ENCODE data around the gene PPIL1.
"Not testable (repeated sequence)": the region's sequence is repeated elsewhere in the genome, so short reads cannot be mapped to it uniquely, and the experiment has no call there.

The PPIL1 gene

DNA sequence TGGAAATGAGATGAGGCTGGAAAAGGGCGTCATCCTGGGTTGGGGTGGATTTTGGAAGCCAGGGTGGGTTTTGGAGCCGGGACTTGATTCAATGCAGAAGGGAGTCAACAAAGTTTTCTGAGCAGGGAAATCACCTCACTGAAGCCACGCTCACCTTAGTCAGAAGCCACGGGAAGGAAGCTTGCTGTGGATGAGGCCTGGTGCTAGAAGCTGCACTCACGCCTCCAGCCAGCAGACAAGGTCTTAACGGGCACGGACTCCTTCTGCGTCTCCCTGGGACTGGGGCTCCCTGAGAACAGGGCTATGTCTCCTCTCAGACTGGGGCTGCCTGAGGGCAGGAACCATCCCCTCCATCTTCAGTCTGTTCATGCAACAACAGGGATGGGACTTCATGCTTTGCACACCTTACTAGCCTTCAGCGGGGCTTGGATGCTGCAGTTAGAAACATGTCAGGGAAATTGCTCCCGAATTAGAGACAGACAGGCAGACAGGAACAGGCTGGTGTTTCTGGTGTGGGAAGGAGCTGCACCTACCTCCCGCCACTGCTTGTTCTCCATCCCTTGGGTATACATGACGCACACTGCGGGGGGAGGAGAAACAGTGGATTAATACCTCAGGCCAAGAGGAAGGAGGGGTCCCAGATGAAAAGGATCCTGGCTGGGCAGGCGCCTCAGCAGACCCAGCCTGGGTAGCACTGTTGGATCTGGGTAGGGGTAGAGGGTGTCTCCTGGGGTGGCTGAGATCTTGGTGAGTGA is 52.8 kb downstream of the PPIL1 start:
- FAIRE-seq (no peak), DNase-seq (ENCODE audit: extremely low spot score, insufficient read length, low read depth) (no peak)

DNA sequence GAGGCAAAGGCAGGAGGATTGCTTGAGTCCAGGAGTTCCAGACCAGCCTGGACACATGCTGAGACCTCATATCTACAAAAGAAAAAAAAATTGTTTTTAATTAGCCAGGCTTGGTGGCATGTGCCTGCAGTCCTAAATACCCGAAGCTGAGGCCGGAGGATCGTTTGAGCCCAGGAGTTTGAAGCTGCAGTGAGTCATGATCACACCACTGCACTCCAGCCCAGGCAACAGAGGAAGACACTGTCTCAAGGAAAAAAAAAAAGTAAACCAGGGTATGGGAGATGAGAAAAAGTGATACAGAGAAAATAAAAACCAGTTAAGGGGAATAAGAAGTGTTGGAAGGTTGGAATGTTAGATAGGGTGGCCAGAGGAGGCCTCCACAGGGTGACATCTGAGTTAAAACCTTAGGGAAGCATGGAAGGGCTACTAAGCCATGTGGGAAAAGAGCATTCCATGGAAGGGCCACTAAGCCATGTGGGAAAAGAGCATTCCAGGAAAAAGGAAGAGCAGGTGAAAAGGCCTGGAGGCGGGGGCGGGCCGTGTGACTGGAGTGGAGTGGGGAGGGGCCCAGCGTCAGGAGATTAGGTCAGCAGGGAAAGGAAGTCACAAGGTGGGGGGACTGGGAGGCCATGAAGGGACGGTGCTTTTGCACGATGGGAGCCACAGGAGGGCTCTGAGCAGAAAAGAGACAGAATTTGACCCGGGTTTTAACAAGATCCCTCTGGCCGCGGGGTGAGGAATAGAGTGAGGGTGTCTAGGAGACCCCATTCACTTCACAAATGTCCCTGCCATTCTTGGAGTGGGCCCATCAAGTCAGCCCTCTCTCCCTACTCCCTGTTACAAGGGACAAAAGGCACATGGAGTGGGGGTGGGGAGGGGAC is 53.7 kb downstream of the PPIL1 start:
- no peak for FAIRE-seq
- no peak for DNase-seq (ENCODE audit: extremely low spot score, insufficient read length, low read depth)

DNA sequence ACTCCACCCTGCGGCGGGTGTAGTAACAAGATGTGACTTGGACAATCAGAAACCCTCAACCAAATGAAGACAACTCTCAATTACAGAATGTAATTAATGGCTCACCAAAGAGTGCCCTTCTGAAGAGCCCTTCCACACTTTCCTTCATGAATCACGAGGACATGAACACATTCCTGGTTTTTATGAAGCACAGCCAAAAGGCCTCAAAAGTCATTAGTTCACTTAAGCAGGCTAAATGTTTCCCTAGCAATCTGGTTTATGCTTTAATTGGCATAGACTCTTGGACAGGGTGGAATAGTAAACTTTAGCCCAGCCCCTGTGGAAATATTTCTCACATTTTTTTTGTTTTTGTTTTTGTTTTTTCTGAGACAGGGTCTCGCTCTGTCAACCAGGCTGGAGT is 55.8 kb downstream of the PPIL1 start:
- DNase-seq (ENCODE audit: extremely low spot score, insufficient read length, low read depth): no peak

DNA sequence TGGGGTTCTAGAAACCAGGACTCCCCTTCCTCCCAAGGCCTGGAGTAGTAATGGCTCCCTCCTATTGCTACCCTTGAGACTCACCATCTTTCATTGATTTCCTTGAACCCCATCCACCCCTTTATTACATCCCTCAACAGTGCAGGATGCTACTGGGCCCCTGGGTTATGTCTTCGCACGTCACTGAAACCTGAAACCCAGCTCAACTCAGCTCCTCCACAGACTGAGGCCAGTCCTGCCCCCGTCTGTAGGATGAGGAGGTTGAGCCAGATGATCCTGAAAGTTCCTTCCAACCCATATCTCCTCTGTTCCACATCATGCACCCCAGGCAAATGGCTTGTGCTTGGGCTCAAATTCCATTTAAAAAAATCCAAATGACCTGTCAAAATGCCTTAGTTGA is 56.8 kb downstream of the PPIL1 start:
- DNase-seq (ENCODE audit: extremely low spot score, insufficient read length, low read depth): no peak

More for the DNA sequence above, 55.8 kb downstream of the PPIL1 start:
- no peak for FAIRE-seq

DNA sequence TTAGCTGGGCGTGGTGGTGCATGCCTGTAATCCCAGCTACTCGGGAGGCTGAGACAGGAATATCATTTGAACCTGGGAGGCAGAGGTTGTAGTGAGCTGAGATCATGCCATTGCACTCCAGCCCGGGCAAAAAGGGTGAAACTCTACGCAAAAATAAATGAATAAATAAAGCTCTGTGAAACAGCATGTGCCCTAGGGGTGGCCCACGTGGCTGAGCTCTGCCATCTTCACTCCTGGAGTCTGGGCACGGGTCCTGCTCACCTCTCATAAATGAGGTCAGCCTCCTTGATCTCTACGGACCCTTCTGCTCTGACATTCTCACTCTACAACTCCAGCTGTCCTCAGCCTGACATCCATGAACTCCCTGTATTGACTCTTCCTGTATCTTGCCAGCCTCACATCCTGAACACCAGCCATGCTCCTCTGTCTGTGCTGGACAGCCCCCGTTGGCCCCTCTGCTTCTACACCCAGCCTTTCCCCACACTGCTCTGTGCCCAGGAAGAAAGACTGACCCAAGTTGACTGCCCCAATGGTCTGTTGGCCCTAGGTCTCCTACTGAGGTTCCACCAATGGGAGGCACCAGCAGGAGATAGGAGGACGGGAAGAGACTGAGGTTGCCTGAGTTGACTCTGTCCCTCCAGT is 57.3 kb downstream of the PPIL1 start:
- no peak for FAIRE-seq
- no peak for DNase-seq (ENCODE audit: extremely low spot score, insufficient read length, low read depth)

More for the DNA sequence above, 56.8 kb downstream of the PPIL1 start:
- FAIRE-seq: no peak

DNA sequence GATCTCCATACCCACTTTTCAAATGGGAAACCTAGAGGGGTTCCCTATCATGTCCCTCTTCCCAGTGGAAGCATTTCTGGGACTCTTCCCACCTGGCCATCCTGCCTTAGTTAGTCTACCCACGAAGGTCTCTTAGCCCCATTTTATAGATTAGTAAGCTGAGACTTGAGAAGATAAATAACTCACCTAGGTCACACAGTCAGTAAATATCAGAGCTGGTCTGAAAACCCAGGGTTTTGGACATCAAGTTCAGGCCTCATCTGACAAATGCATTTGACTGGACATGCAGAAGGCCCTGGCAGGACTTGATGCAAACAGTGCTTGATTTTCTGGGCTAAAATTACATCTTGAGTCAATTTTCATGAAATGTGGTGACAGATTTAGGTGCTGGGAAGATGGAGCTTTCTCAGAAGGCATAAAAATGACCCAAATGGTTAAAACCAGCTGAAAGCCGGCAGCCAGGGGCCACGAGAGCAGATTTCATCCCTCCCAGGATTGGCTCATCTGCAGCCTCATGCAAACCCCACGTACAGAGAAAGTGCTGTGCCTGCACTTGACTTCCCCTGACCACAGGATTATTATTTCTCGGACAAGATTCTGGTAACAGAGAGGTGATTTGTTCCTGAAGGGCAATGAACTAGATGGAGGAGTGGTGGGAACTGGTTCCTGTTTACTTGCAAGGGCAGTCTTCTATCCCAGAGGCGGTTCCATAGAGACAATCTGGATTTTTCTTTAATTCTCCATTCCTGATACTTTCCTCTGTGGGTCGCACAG is 58.5 kb downstream of the PPIL1 start:
- no peak for FAIRE-seq
- DNase-seq (ENCODE audit: extremely low spot score, insufficient read length, low read depth): no peak

DNA sequence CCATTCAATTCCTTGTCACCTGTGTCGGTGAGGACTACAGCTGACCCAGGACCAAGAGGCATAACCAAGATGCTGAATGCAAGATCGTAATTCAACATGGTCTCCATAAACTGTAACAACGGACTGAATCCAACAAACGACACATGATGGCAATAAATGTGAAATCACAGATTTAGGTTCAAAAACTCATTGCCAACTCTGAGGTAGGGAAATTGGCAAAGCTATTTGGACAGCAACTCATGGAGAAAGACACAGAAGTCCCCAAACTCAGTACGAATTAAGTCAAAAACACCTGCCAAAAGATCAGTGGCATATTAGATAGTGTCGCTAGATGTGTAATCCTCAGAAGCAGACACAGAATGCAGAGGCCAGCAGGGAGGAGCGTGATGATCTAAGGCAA is 60.4 kb downstream of the PPIL1 start:
- no peak for DNase-seq (ENCODE audit: extremely low spot score, insufficient read length, low read depth)
- FAIRE-seq: no peak

DNA sequence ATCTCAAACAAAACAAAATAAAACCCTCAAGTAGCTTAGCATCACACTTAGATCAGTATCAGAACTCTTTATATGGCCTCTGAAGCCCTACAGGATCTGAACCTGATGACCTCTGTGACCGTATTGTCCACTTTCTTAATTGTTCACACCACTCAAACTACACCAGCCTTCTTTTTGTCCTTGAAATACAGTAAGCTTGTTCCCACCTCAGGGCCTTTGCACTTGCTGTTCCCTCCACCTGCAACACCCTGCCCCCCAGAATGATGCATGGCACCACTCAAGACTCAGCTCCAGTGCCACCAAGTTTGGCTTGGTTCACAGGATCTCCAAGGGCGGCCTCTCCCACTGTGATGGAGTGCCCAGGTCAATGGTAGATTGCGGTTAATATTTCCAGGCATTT is 61.1 kb downstream of the PPIL1 start:
- FAIRE-seq (no peak), DNase-seq (ENCODE audit: extremely low spot score, insufficient read length, low read depth) (no peak)

DNA sequence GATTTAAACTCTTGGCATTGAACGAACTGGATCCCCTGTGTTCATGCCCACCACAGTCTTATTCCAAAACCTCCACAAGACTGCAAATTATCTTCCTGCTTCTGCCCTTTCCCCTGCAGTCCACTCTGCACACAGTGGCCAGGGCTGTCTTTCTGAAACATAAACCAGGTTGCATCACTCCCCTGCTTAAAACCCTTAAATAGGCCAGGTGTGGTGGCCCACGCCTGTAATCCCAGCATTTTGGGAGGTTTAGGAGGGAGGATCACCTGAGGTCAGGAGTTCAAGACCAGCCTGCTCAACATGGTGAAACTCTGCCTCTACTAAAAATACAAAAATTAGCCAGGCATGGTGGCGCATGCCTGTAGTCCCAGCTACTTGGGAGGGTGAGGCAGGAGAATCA is 61.6 kb downstream of the PPIL1 start:
- DNase-seq (ENCODE audit: extremely low spot score, insufficient read length, low read depth); FAIRE-seq: not testable (repeated sequence)

DNA sequence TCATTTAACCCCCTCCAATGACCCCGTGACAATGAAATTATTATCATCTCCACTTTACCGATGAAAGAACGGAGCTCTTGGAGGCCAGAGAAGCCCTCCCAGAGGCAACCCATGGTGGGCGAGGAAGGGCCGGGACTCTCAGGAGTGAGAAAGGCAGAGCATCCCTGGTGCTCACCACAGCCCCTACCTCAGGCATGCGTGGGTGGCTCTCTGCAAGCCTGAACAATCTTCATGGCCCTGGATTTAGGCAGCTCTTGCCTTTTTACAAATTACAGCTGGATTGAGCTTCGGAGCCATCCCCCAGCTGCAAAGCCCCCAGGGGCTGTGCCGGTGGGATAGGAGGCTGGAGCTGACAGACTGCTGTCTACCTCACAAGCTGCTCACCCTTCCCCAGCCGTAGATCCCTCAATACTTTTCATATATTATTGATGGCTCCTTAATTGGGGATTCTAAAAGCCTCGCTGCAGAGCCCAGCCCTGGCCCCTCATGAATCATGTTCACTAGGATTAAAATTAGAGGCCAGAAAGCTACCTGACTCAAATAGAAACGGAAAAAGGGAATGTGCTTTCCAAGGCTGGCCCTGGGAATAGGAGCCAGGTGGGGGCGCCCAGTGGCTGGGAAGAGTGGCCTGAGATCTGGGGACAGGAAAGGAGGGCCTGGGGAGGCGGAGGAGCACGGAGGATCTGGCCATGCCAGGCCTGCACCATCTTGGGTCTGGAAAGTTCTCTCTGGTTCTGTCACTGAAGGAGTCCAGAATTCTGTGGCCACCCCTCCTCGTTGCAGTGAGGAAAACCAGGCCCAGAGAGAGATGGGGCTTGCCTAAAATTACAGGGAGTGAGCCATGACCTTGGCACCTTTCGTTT is 64.4 kb downstream of the PPIL1 start:
- DNase-seq (ENCODE audit: extremely low spot score, insufficient read length, low read depth) (no peak), FAIRE-seq (no peak)

DNA sequence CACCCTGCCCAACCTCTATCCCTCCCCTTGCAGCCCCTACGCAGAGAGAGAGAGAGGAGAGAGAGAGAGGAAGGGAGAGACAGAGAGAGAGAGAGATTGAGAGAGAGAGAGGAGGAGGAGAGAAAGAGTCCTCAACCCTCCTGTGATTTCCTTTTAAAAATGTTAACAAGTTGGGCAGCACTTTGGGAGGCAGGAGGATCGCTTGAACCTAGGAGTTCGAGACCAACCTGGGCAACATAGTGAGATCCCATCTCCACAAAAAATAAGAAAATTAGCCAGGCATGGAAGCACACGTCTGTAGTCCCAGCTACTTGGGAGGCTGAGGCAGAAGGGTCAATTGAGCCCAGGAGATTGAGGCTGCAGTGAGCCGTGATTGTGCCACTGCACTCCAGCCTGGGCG is 65.4 kb downstream of the PPIL1 start:
- DNase-seq (ENCODE audit: extremely low spot score, insufficient read length, low read depth) (no peak), FAIRE-seq (no peak)

DNA sequence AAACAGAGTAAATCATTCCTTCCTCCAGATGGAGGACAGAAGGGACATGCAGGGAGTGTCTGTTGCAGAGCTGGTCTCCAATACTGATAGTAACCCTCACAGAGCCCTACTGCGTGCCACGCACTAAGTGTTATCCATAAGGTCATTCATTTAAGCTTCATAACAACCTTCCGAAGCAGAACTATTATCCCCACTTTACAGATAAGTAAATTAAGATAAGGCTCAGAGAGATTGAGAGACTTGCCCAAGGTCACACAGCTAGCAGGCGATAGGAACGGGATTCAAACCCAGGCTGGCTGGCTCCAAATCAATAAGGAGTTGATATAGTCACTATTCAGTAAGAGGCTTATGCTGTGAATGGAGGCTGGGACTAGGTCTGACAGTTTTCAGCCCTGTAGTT is 66.0 kb downstream of the PPIL1 start:
- DNase-seq (ENCODE audit: extremely low spot score, insufficient read length, low read depth) (no peak), FAIRE-seq (no peak)

DNA sequence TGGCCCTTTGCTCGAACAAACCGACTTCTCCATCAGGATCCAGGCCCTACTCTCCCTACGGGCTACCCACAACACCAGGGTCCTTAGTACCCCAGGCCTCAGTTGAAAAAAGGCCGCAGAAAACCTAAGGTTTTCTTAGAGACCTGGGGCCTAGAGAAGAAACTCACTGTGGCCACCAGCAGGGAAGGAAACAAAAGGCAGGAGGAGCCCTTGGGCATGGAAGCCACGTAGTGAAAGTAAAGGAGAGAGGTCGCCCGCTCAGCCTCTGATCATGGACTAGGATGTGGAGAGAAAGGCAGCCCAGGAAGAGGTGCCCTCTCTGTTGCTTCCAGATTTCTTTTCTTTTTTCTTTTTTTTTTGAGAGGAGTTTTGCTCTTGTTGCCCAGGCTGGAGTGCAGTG is 66.9 kb downstream of the PPIL1 start:
- no peak for FAIRE-seq
- DNase-seq (ENCODE audit: extremely low spot score, insufficient read length, low read depth): no peak

DNA sequence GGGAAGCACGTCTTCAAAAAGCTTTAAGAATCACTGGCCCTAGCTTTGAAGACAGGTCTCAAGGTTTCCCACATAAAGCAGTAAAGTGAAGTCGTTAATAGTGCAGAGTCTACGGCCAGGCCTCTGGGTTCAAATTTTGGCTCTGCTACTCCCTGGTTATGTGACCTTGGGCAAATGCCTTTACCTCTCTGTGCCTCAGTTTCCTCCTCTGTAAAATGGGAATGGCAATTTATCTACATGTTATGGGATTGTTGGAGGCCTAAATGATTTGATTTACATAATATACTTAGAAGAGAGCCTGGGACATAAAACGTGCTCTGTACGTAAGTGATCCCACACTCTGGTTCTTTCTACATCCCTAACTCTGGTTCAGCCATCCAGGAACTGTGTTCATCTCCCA is 67.5 kb downstream of the PPIL1 start:
- DNase-seq (ENCODE audit: extremely low spot score, insufficient read length, low read depth) (no peak), FAIRE-seq (no peak)

DNA sequence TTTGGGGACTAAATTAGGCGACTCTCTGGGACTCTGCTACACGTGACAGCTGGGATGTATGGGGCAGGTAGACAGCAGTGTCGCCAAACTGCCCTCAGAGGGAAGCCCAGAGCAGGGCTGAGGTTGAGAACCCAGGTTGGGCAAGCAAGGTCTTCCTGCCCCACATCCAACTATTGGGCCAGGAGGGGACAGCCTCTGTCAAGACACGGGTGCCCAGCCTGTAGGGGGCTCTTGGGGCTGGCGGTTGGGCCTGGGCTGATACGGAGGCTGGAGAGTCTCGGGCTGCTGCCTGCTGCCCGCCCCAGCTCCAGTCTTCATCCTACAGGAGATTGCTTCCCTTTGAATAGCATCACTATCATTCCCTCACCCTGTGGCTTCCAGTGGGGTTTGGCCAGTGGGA is 68.7 kb downstream of the PPIL1 start:
- FAIRE-seq (no peak), DNase-seq (ENCODE audit: extremely low spot score, insufficient read length, low read depth) (no peak)

DNA sequence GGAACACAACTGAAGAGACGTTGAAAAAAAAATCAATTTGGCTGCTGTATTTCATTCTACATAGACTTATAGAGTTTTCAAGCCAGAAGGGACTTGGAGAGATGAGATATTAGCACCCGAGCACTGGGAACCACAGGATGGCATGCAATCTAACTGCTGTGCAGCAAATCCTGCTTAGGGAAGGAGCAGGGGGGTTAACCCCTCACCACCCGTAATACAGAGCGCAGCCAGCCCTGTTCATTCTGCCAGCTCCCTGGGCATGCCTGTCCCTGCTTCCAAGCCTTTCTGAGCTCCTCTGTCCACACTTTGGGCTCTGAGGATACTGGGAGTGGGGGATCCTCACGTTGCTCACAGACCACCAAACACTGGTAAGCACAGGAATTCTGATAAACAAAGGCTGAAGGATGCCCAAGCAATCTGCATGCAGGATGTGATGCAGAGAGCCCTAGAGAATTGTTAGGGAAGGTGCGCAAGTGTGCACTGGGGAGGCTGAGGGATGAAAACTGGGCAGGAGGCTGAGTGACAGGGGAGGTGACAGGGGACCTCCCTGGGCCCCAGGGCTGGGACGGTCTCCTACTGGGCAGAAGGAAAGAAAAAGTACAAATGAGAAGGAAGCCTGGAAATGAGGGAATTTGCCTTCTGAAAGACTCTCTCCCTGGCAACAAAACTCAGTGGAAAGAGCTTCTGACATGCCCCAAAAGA is 69.4 kb downstream of the PPIL1 start:
- DNase-seq (ENCODE audit: extremely low spot score, insufficient read length, low read depth) (no peak), FAIRE-seq (no peak)

Measured in GM18507 (cell line).